ENCODE measurements around the gene SYDE2. TPM values are rescaled to one million over a fixed set of nuclear protein-coding genes. Genes with fewer than 3 reads are reported as not detected.

Gene SYDE2
- total RNA-seq, 6 experiments from 2014 or later = 3.2 to 6.7 (median 4.4) TPM

GRCh38 chr1:85244271-85245061 lies 43.6 kb upstream of the SYDE2 start:
- H3K9me3 ChIP-seq = no peaks in the 10 kb centered on the region
- no peaks in the 10 kb centered on the region for H3K27me3 ChIP-seq
- no peaks in the 10 kb centered on the region for H3K4me1 ChIP-seq
- no peak overlapping the region for H3K4me3 ChIP-seq
- no peaks in the 10 kb centered on the region for H3K36me3 ChIP-seq
- WGBS (ENCODE audit: insufficient coverage, low coverage, low lambda C conversion rate, missing lambda C conversion rate) = 62% methylated on average over 3 of the region's 4 CpGs
- no peak for ATAC-seq
- DNase-seq = no peak
- TF ChIP-seq POLR2A (IDR thresholded peaks at IDR 0.05) (no peak), CTCF (IDR thresholded peaks at IDR 0.05) (no peak)
- no peak overlapping the region for H3K27ac ChIP-seq
- intact Hi-C loops (cut with DNase I) = no loop called here

GRCh38 chr1:85243372-85243771 lies 42.6 kb upstream of the SYDE2 start:
- intact Hi-C loops (cut with DNase I) = no loop called here
- no peaks in the 10 kb centered on the region for H3K27me3 ChIP-seq
- no peak overlapping the region for H3K4me3 ChIP-seq
- ATAC-seq (no peak), DNase-seq (no peak)
- no peaks in the 10 kb centered on the region for H3K4me1 ChIP-seq
- H3K36me3 ChIP-seq = no peaks in the 10 kb centered on the region
- TF ChIP-seq CTCF (IDR thresholded peaks at IDR 0.05) = no peak
- TF ChIP-seq POLR2A (IDR thresholded peaks at IDR 0.05) = no peak
- no peaks in the 10 kb centered on the region for H3K9me3 ChIP-seq
- no peak overlapping the region for H3K27ac ChIP-seq

GRCh38 chr1:85240643-85241042 lies 39.8 kb upstream of the SYDE2 start:
- Histone ChIP-seq H3K36me3 (no peaks in the 10 kb centered on the region), H3K27me3 (no peaks in the 10 kb centered on the region), H3K9me3 (no peaks in the 10 kb centered on the region), H3K4me1 (no peaks in the 10 kb centered on the region), H3K4me3 (no peak overlapping the region), H3K27ac (no peak overlapping the region)
- no peak for ATAC-seq
- DNase-seq = no peak
- TF ChIP-seq POLR2A (IDR thresholded peaks at IDR 0.05) = no peak
- no peak for TF ChIP-seq CTCF (IDR thresholded peaks at IDR 0.05)
- WGBS (ENCODE audit: insufficient coverage, low coverage, low lambda C conversion rate, missing lambda C conversion rate) = 37% methylated on average over 1 of the region's 1 CpG
- intact Hi-C loops (cut with DNase I) = no loop called here

- no peak for TF ChIP-seq POLR2A (IDR thresholded peaks at IDR 0.05)
- peak; percentile 26 to 45 (median 44) for TF ChIP-seq CTCF (IDR thresholded peaks at IDR 0.05)
- DNase-seq (peak in 1 of 3 donors; percentile 26), ATAC-seq (peak; percentile 71 to 89 (median 86))
- no CpG with 5 or more reads among the region's 1 CpG for WGBS (ENCODE audit: insufficient coverage, low coverage, low lambda C conversion rate, missing lambda C conversion rate)
- Histone ChIP-seq H3K9me3 (no peaks in the 10 kb centered on the region), H3K27me3 (no peaks in the 10 kb centered on the region), H3K36me3 (no peaks in the 10 kb centered on the region), H3K4me3 (no peak overlapping the region), H3K4me1 (no peaks in the 10 kb centered on the region), H3K27ac (no peak overlapping the region)
- intact Hi-C loops (cut with DNase I) = no loop called here
These were observed 39.4 kb upstream of the SYDE2 start for GRCh38 chr1:85240174-85240601.

Data from right lobe of liver (tissue), 6 donors.